ENCODE results near the gene FCHSD2.

FCHSD2 gene

GRCh38 chr11:73168925-73169579 lies 26.9 kb upstream of the FCHSD2 start (continued):
- TF ChIP-seq ZNF416 (tag by site-specific recombination; IDR thresholded peaks at IDR 0.05) (no peak), ZNF404 (tag by site-specific recombination; IDR thresholded peaks at IDR 0.05) (no peak), GFI1B (tag by site-specific recombination; IDR thresholded peaks at IDR 0.05) (no peak)

GRCh38 chr11:73167363-73167954 lies 25.3 kb upstream of the FCHSD2 start:
- no peaks in the 10 kb centered on the region for H3K36me3 ChIP-seq (ENCODE audit: control insufficient read depth in 2 of 2, insufficient read depth in 1 of 2, low read length in 2 of 2)
- H3K27ac ChIP-seq (ENCODE audit: extremely low read depth, low read depth, low read length), result no peak overlapping the region
- ChIA-PET POLR2A (no interaction called here), CTCF (interaction anchor here (0.6 to 5.4 kb wide), 4 partner anchors 11 to 568 kb away, joined by 3 to 29 read pairs (median 4); partner anchors contain the start of gene FCHSD2)
- no peaks in the 10 kb centered on the region for H3K9me3 ChIP-seq (ENCODE audit: control insufficient read depth, insufficient read depth, low read depth, low read length)
- TF ChIP-seq ZSCAN30 (tag by site-specific recombination; IDR thresholded peaks at IDR 0.05) (no peak), ZNF521 (tag by site-specific recombination; IDR thresholded peaks at IDR 0.05) (no peak), ZNF416 (tag by site-specific recombination; IDR thresholded peaks at IDR 0.05) (no peak), ZNF660 (tag by site-specific recombination; IDR thresholded peaks at IDR 0.05) (no peak), ZNF664 (tag by site-specific recombination; IDR thresholded peaks at IDR 0.05) (no peak), YY1 (tag by site-specific recombination; IDR thresholded peaks at IDR 0.05) (no peak), ZNF18 (tag by site-specific recombination; IDR thresholded peaks at IDR 0.05) (no peak), ZNF341 (tag by site-specific recombination; IDR thresholded peaks at IDR 0.05; ENCODE audit: low read depth) (no peak), OVOL3 (tag by site-specific recombination; IDR thresholded peaks at IDR 0.05) (no peak), ZFP3 (tag by site-specific recombination; IDR thresholded peaks at IDR 0.05; ENCODE audit: low read depth) (no peak), AEBP2 (tag by site-specific recombination; IDR thresholded peaks at IDR 0.05; ENCODE audit: borderline replicate concordance) (no peak), ZNF239 (tag by site-specific recombination; IDR thresholded peaks at IDR 0.05) (no peak), ZBTB49 (tag by site-specific recombination; IDR thresholded peaks at IDR 0.05; ENCODE audit: low read depth) (no peak), SETDB1 (IDR thresholded peaks at IDR 0.05; ENCODE audit: insufficient read length, low read length) (no peak), ZNF280C (tag by site-specific recombination; IDR thresholded peaks at IDR 0.05) (no peak), WT1 (tag by site-specific recombination; IDR thresholded peaks at IDR 0.05) (no peak), ZIC2 (tag by site-specific recombination; IDR thresholded peaks at IDR 0.05) (no peak), ZNF558 (tag by site-specific recombination; IDR thresholded peaks at IDR 0.05) (no peak), ZNF561 (tag by site-specific recombination; IDR thresholded peaks at IDR 0.05; ENCODE audit: borderline replicate concordance) (no peak)
- no peaks in the 10 kb centered on the region for H3K4me1 ChIP-seq (ENCODE audit: control insufficient read depth, insufficient read depth, low read length)
- no peak overlapping the region for H3K4me3 ChIP-seq (ENCODE audit: low read depth, low read length)

All from HEK293 (cell line).